ENCODE results near the gene ZNF783. TPM values are rescaled to one million over a fixed set of nuclear protein-coding genes. Genes with fewer than 3 reads are reported as not detected.

The ZNF783 gene
- total and polyA plus RNA-seq, 9 of the 15 experiments (the other 6 are each of a cell fraction or from before 2014, with no cell fraction given) = 0.66 to 11.2 (median 5.4) TPM

DNA sequence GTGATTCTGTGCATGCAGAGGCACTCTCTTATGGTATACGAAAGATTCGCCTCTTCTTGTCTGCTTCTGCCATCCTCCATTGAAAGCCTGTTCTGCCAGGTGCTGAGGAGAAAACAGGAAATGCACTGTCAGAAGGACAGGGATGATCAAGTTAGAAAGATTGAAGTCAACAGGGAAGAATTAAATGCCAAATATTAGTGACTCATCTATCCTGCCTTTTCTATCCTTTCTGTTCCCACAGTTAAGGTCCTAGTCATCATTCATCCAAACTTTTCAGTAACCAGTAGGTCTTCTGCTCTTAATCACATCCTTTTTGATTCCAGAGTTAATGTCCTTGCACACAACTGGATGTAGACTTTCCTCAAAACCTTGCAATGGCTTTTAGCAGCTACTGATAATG, 4.8 kb upstream of the ZNF783 start:
- no peaks in the 10 kb centered on the region for H3K27me3 ChIP-seq (ENCODE audit: control insufficient read depth in 2 of 2, insufficient read depth in 2 of 2, low read length in 2 of 2)
- POLR2A ChIA-PET = interaction anchor here (0.7 to 1.3 kb wide), 2 partner anchors 24 to 238 kb away, joined by 3 read pairs; no protein-coding TSS in a partner anchor
- FAIRE-seq = no peak

More for the DNA sequence above, 4.8 kb upstream of the ZNF783 start:
- Histone ChIP-seq H3K9me3 (replicated peaks; ENCODE audit: control insufficient read depth, insufficient read depth, low read depth, low read length) (no peaks in the 10 kb centered on the region), H3K4me2 (ENCODE audit: insufficient read depth, low read length) (no peak overlapping the region), H3K36me3 (ENCODE audit: control insufficient read depth, insufficient read depth, low read length) (peaks cover 33% of the 10 kb centered on the region; the same call in 2 of the 3 replicates), H3K27ac (ENCODE audit: extremely low read depth, low read depth, low read length) (no peak overlapping the region), H2AFZ (ENCODE audit: low read depth, low read length) (no peak overlapping the region), H3K4me1 (replicated peaks in 1 of 2; ENCODE audit: control insufficient read depth in 2 of 2, insufficient read depth in 2 of 2, low read length in 2 of 2) (peaks cover 3 to 9% of the 10 kb centered on the region in 2 experiments; a peak in 2 of 5 replicates), H3K9me1 (ENCODE audit: control insufficient read depth, insufficient read depth, low read length) (no peaks in the 10 kb centered on the region), H4K20me1 (replicated peaks; ENCODE audit: control insufficient read depth, insufficient read depth, low read length) (no peaks in the 10 kb centered on the region), H3K79me2 (ENCODE audit: control insufficient read depth, insufficient read depth, low read length) (no peaks in the 10 kb centered on the region), H3K9ac (ENCODE audit: insufficient read depth in 1 of 2, low read depth in 2 of 2, low read length in 2 of 2) (no peak overlapping the region), H3K4me3 (no peak overlapping the region)
- BruUV-seq (replicated peaks) = no TSS peak
- TF ChIP-seq ZNF830 (CRISPR knock-in tag; IDR thresholded peaks at IDR 0.05) = no peak
- no peak for TF ChIP-seq RUNX1 (IDR thresholded peaks at IDR 0.05; ENCODE audit: low read depth)
- no peak for TF ChIP-seq ZBTB1 (CRISPR knock-in tag; IDR thresholded peaks at IDR 0.05; ENCODE audit: borderline replicate concordance, low read depth)
- no peak for TF ChIP-seq TAF9B (IDR thresholded peaks at IDR 0.05; ENCODE audit: partially characterized antibody)
- TF ChIP-seq ZZZ3 (IDR thresholded peaks at IDR 0.05) = no peak
- no peak for TF ChIP-seq MCM7 (IDR thresholded peaks at IDR 0.05)
- no peak for TF ChIP-seq GTF2A2 (tag; IDR thresholded peaks at IDR 0.05)
- TF ChIP-seq, protein P1, sequence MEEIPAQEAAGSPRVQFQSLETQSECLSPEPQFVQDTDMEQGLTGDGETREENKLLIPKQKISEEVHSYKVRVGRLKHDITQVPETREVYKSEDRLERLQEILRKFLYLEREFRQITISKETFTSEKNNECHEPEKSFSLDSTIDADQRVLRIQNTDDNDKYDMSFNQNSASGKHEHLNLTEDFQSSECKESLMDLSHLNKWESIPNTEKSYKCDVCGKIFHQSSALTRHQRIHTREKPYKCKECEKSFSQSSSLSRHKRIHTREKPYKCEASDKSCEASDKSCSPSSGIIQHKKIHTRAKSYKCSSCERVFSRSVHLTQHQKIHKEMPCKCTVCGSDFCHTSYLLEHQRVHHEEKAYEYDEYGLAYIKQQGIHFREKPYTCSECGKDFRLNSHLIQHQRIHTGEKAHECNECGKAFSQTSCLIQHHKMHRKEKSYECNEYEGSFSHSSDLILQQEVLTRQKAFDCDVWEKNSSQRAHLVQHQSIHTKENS (CRISPR knock-in tag; IDR thresholded peaks at IDR 0.05) = no peak
- TF ChIP-seq NFE2 (IDR thresholded peaks at IDR 0.05; ENCODE audit: low read depth) = no peak
- no peak for TF ChIP-seq ZNF507 (tag; conservative IDR thresholded peaks at IDR 0.05)
- TF ChIP-seq POLR3G (IDR thresholded peaks at IDR 0.05; ENCODE audit: extremely low read depth, insufficient read length, insufficient replicate concordance) = no peak
- TF ChIP-seq, protein P2, sequence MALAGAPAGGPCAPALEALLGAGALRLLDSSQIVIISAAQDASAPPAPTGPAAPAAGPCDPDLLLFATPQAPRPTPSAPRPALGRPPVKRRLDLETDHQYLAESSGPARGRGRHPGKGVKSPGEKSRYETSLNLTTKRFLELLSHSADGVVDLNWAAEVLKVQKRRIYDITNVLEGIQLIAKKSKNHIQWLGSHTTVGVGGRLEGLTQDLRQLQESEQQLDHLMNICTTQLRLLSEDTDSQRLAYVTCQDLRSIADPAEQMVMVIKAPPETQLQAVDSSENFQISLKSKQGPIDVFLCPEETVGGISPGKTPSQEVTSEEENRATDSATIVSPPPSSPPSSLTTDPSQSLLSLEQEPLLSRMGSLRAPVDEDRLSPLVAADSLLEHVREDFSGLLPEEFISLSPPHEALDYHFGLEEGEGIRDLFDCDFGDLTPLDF (CRISPR knock-in tag; IDR thresholded peaks at IDR 0.05) = no peak
- in situ Hi-C loops (cut with MboI) (no loop called here), intact Hi-C loops (cut with micrococcal nuclease) (no loop called here)
- ATAC-seq (no peak), DNase-seq (ENCODE audit: extremely low read depth in 1 of 4, low spot score in 3 of 4) (no peak)
- CTCF ChIA-PET (ENCODE audit: low intra/inter-chr PET ratio) = no interaction called here
- 53% methylated on average over 2 of the region's 2 CpGs for WGBS (ENCODE audit: insufficient coverage, low coverage, missing lambda C conversion rate)
